HG03469 (cell line): ENCODE results near the gene ANAPC2.
A peak's percentile ranks its signal among the peaks of the same experiment; 100 is the strongest.

ENCODE experiments used
- ATAC-seq: cut with Tn5 transposase; IDR thresholded peaks from one replicate; pipeline ENCODE4 v1.9.1; 2021; ENCODE audit warnings: mild to moderate bottlenecking, moderate library complexity, moderate number of reproducible peaks; ENCODE audit not compliant: unreplicated experiment

ANAPC2 gene

DNA sequence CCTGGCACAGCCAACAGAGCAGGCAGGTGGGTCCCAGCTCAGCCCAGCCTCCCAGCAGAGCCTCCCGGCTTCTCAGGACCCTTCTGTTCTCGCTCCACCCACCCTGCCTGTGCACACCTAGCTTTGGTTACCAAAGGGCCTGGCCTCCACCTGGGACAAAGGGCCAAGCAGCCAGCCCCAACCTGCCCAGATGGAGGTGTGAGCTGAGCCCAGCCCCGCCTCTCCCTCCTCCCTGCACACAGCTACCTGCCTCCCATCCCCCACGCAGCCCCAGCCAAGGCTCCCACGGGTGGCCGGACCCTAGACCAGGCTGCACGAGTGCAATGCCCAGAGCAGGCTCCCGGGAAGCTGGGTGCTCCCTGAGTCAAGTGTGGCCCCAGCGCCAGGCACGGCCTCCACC is 6.5 kb upstream of the ANAPC2 start:
- no peak for ATAC-seq

DNA sequence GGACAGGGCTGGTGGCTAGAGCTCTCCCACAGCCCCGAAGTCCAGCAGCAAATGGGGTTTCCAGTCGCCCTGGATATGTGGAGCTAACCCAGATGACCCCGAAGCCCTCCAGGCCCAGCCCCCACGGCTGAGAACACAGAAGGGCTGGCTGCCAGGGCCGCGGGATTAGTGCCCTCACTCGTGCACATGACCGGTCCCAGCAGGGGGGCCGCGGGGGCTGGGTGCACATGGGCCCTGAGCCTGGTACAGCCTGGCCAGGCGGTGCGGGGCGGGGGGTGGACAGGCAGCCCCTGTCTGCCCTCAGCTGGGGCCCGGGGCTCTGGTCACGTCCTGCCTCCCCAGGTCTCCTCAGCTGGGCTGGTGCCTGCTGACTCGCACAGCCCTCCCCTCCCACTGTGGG is 6.0 kb upstream of the ANAPC2 start:
- ATAC-seq = no peak

DNA sequence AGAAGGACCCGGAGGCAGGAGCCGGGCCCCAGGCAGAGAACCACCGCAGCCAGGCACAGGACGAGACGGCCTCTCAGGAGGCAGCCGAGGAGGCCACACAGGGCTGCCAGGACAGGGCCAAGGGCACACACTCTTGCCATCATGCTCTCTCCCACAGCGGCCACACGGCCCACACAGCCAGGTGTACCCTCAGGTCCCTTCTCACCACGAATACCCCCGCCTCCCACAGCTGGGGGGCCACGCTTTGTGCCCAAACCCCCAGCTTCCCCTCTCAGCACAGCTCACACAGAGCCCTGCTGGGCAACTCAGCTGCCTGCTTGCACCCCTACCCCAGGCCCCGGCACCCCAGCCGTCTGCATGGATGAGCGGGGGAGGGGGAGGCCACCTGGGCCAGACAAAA is 5.4 kb upstream of the ANAPC2 start:
- no peak for ATAC-seq

DNA sequence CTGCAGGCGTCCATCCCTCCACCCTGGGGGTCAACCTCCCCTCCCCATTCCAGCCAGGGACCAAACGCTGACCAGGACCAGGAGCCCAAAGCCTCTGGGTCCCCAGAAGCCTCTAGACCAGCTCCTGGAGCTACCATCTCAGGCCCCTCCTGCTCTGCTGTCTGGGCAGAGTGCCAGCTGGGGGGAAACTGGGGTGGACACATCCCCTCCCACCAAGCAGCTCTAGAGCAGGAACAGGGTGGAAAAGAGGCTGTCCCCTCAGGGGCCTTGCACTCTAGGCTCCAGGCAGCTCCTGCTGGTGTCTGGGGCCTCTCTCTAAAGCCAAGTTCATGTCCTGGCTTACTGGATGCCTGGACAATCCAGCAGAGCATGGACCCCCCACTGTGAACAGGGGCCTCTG is 4.5 kb upstream of the ANAPC2 start:
- no peak for ATAC-seq

DNA sequence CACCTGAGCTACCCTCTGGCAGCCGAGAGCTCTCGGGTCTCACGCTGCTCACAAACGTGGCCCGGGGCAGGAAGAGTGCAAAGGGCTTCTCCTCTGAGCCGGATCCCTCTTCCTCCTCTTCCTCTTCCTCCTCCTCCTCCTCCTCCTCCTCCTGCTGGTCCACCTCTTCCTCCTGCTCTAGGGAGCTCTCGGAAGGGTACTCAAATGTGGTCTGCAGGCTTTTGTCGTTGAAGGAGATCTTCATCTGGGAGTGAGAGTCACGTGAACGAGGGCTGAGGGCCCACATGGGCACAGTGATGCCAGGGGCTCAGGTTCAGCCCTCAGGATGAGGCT is 4.1 kb upstream of the ANAPC2 start:
- ATAC-seq = no peak

DNA sequence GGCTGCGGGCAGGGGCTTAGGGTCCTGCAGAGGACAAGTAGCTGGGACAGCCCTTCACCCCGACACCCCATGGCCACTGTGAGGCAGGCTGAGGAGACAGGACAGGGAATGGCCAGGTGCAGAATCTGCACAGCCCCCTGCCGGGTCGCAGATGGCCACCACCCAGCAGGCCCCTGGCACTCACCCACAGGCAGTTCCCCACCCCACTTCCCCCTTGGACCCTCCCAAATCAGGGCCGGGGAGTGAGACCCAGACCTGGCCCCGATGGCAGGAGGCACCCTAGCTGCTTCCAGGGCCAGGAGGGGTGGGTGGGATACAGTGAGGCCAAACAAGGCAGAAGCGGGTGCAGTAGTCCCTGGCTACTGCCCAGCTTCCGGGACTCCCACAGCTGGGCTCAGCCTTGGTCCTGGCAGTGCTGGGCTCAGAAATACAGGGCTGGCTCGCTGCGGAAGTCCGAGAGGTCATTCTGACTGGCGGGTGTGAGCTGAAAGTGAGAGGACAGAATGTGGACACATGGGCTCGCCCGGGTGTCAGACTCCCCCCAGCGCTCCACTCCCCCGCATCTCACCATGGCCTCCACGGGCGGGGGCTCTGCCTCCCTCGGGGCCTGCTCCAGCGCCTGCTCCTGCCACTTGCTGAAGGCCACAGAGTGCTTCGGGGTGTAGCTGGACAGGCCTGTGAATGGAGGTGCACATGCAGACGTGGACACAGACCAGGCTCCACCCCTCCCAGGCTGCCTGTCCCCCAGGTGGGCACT is 3.5 kb upstream of the ANAPC2 start:
- ATAC-seq = no peak

DNA sequence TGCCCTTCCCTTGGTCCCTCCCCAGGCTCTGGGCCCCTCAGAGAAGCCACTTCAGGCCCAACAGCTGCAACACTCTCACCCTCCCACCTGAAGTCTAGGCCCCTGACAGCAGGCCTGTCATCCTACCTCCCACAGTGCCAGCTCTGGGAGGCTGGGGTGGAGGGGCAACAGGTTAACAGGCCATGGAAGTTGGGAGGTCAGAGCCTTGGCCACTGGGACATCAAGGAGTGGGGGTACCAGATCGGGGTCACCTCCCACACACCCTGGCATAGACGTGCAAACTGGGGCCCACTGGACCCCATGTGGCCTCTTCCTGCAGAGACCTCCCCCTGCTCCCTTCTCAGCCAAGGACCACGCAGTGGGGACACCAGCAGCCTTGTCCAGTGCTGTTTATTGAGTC is 2.9 kb upstream of the ANAPC2 start:
- no peak for ATAC-seq

DNA sequence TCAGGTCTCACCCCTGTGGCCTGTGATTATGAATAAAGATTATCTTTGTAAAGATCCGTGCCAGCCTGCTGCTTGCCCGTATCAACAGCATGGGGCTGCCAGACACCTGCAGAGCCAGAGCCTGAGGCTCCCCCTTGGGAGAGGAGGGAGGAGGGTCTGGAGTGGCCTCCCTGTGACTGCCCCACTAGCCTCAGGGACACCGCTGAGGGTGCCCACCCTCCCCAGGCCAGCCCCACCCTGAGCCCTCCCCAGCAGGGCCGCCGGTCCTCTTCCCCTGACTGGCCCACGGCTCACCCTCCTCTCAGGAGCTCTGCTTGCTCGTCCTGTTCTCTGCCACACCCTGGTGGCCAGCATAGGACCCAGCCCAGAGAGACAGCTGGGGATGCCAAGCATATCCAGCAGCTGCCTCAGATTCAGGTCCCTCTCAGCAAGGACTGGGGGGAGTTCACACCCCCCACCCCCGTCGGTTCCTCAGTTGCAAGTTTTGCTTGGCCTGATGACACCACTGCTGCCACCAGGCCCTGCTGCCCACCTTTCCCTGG is 2.0 kb upstream of the ANAPC2 start:
- no peak for ATAC-seq

DNA sequence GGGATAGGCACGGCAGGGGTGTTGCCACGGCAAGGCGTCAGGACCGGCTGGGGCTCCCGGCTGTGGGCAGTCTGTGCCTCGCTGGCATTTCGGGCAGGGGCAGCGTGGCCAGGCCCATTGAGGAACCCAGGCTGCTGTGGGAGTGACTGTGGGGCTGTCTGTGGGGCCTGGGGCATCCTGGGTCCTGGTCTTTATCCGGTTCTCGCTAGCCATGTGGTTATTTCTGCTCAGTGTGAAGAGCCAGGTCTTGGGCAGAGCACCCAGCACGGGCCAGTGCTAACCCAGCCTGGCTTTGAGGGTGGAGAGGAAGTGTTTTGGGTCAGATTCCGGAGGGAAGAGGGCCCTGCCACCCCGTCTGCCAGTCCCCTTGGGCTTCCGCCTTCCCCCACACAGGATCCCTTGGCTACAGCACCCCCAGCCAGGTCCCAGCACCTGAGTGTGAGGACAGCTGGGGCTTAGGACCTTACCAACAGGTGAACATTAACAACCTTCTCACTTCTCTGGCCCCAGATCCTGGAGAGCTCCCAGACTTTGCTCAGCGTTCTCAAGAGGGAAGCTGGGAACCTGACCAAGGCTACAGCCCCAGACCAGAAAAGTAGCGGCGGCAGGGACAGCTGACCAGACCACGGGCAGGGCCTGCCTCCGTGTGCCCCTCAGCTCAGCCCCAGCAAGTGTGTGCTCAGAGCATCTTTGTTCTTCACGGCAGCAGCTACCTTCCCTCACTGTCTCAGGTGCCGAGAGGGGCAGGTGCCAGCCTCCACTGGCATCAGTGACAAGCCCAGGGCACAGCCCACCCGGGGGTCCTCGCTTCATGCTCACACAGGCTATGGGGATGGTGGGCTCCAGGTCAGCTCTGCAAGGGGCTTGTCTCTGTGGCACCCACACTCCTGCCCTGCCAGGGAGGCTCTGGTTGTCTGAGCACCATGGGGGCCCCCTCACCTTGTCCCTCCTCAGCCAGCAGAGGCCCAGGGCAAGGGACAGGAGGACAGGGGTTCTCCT is 1.2 kb upstream of the ANAPC2 start:
- peak; percentile 8 for ATAC-seq

DNA sequence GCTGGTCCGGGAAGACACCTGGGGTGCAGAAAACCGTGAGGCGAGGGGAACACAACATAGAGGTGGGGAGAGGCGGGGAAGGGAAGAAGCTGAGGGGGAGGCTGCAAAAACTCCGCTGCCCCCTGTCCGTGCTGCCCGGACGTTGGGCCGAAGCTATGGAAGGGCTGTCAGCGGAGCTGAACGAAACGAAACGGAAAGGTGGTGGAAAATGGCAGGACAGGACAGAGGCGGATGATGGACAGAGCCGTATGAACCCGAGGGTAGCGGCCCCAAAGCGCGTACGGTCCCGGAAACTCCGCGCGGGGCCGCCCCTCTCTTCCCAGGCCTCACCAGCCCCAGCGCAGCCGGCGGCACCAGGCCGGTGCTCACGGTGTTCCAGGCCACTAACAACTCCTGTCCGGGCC is 272 bp downstream of the ANAPC2 start:
- no peak for ATAC-seq

DNA sequence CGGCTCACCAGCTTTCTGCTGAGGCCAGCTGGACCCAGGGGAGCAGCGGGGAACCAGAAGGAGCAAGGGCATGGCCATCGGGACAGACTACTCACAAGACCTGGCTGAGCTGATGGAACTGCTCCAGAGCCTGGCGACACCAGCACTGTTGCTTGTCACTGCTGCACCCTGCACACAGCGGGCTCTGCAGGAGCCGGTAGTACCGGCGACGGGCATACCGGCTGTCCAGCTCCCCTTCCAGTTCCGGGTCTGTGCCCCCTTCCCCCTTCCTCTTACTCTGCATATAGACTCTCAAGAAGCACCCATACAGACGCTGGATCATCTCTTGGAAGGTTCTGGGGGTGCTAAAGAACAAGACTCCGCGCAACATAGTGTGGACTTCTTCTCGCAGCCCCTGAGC is 974 bp downstream of the ANAPC2 start:
- no peak for ATAC-seq

DNA sequence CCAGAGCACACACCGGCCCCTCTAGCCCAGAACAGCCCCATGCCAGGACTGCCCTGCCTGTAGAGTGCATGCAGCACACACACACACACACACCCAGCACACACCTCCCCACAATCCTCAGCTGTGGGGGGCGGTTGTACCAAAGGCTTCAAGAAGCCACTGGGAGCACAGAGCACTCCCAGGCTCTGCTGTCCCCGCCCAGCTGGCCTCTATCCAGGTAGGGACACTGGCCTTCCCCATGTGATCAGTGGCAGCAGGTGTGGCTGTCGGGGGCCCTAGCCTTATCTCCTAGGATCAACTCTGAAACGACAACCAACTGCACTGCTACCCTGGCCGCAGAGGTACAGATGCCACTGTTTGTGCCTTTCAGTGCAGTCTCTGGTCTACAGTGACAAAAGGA is 2.0 kb downstream of the ANAPC2 start:
- ATAC-seq = no peak

DNA sequence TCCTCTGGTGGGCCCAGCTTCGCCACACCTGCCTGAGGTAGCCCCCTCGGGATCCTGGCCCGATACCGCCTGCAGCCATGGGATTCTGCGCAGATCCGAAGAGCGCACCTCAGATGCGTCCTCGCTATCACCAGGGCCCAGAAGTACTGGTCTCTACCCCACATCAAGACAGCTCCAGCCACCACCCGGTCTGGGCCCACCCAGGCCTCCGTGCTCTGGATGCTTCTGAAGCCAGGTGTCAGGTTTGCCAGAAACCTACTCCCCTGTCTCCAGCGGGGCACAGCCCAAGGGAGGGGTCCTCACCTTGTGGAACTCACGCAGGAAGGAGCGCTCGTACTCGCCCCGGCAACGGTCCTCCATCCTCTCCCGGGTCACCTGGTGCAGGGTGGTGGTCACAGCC is 2.4 kb downstream of the ANAPC2 start:
- no peak for ATAC-seq

DNA sequence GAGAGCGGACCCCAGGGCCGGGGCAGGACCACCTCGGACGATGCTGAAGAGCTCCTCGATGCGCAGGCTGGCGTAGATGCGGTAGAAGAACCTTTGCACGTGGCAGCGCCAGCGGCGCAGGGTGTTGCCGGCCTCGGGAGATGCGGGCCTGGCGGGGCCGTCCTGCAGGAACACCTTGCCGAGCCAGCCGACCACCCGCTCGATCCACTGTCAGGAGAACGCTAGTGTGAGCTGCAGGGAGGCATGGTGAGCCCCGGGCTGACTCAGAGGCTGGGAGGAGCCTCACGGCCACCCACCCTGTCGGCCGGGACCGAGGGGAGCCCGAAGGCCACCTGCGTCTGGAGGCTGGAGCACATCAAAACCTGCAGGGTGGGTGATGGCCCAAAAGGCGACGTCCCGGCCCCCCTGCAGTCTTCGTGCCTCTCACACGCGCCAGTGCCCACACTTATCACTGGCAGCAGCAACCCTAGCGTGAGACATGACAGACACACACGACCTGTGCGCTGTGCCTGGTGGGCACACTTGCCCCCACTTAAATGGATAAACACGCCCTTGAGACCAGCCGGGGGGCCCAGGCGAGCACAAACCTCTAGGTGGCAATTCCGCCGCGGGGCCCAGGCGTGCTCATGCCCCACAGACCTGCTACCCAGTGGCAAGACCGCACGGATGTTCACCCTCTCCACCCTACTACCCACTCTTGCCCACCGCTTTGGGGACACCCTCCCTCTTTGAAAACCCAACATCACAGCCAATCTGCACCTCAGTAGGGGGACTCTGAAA is 3.3 kb downstream of the ANAPC2 start:
- ATAC-seq = no peak

DNA sequence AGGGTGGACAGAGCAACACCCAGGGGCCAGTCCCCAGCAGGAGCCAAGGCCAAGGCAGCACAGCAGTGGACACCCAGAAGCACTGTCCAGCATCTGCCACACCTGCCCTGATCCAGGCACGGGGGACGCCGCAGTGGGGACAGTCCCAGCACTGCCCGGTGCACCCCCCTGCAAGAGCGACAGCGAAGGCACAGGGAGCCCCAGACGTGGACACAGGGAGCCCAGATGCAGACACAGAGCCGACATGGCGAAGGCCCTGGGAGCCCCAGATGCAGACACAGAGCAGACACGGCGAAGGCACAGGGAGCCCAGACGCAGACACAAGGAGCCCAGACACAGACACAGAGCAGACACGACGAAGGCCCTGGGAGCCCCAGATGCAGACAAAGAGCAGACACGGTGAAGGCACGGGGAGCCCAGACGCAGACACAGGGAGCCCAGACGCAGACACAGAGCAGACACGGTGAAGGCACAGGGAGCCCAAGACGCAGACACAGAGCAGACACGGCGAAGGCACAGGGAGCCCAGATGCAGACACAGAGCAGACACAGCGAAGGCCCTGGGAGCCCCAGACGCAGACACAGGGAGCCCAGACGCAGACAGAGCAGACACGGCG is 4.3 kb downstream of the ANAPC2 start:
- no peak for ATAC-seq

DNA sequence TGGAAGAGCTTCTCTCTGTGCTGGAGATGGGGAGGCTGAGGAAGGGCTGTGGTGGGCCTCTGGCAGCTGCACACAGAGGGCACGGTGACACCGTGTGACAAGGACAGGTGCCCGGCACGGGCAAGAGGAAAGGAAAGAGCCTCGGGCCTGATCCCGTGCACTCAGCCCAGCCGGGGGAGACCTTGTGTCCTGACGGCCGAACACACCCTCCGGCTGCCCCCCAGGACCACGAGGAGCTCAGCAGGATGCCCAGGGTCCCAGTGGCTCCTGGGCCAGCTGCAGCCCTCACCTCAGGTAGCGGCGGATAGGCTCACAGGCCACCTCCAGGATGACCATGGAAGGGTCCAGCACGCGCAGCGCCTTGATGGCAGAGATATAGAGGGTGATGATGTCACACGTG is 5.5 kb downstream of the ANAPC2 start:
- no peak for ATAC-seq

DNA sequence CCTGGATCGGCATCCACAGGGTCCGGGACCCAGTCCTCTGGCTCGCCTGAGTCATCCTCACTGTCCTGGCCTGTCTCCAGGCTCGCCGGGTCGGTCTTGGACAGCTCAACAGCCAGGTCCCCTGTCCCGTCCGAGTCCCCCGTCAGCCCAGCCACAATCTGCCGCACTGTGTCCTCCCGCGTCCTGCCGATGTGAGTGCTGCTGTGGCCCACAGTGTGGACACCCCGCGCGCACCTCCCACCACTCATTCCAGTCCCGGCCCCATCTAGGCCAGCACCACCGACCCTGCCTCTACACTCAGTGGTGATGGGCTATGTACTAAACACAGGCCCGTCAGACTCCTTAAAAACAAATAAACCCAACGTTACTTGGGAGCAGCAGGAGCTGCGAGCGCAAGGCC is 6.7 kb downstream of the ANAPC2 start:
- no peak for ATAC-seq

DNA sequence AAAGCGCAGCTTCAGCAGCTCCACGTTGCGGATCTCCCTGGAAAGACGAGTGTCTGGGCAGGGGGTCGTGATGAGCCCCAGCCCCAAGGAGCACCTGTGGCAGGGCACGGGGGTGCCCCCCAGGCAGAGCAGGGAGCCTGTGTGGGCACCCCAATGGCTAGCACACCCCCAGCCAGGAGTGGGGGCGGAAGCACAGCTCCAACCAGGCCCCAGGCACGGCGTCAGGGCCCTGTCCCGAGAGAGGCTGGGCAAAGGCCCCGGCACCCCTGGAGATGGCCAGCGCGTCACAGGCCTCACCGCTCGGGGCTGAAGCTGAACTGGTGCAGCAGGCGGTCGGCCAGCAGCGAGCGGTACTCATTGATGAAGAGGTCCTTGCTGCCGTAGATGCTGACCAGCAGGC is 7.9 kb downstream of the ANAPC2 start:
- no peak for ATAC-seq

DNA sequence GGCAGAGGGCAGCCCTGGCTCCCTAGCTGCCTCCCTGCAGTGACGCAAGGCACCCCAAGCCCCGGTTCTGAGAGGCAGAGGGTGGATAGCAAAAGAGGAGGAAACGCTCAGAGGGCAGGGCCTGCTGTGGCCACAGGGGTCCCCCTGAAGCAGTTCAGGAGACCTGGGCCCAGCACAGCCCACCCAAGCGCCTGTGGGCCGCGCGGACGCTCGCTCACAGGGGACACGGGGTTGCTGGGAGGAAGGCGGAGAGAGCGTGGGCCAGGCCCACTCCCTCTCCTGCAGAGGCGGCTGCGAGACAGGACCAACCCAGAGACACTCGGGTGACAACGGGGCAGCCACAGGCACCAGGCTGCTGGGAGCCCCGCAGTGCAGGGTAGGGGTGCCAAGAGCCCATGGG is 8.6 kb downstream of the ANAPC2 start:
- ATAC-seq = no peak

DNA sequence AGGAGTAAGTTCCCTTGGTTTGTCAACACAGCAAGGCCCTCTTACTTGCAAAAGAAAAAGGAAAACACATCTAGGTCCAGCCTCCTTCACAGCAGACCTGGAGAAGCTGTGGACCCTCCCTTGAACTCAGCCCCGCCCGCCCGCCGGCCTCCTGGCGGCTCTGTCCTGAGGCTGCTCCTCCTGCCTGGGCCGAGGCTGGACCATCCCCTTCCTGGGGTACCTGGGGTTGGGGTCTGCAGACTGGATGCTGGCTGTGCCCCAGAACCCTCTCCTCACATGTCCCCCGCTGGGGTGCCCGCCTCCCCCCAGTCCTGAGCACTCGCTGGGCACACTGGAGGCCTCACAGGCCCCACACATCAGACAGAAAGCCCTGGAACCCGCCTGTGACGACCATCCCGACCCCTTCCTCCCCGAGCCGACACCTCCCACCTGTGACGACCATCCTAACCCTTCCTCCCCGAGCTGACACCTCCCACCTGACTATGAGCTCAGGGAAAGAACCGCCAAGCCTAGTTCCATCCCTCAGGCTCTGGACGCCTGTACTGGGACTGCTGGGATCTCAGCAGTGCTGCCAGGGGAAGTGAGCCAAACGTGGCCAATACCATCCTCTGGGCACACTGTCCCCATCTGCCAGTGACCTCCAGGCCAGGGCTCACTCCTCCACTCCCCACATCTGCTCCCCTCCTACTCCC is 9.3 kb downstream of the ANAPC2 start:
- no peak for ATAC-seq
